ENCODE data around the gene SAMD1.

Gene SAMD1

DNA sequence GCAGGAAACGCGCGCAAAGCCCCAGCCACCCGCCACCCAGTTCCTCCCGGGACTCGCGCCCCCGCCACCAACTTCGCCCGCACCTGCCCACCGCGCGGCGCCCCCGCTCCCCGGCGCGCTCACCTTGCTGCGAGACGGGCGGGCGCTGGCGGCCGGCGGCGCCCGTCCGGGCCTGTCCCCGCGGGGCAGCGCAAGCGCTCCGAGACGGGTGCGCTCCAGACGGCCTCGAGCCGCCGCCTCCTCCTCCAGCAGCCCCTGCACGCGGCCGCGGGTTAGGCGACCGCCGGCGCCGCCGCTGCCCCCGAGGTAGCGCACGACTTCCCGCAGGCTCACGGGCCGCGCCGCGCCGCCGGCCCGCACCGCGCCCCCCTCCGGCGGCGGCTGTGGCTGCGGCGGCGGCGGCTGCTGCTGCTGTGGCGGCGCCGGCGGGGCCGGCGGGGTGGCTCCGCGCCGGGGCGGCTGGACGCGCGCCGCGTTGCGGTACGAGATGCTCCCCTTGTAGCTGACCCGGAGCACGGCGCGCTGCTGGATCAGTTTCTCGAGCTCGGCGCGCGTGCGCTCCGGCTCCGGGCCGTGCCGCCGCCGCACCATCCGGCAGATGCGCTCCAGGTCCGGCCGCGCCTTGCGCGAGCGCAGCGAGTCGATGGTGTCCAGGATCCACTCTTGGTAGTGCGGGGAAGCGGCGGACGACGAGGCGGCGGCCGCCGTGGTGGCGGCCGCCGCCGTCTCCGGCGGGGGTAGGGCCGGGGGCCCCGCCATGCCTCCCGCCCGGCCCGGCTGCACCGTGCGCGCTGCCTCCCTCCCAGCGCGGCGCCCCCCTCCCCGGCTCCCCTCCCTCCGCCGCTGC, 666 bp downstream of the SAMD1 start:
- peak in 1 of 2 donors; percentile 42 for DNase-seq (ENCODE audit: low read depth in 2 of 2)

- no peak for DNase-seq (ENCODE audit: low read depth in 2 of 2)
These were observed 1.2 kb downstream of the SAMD1 start for GRCh38 chr19:14089412-14089661.

DNA sequence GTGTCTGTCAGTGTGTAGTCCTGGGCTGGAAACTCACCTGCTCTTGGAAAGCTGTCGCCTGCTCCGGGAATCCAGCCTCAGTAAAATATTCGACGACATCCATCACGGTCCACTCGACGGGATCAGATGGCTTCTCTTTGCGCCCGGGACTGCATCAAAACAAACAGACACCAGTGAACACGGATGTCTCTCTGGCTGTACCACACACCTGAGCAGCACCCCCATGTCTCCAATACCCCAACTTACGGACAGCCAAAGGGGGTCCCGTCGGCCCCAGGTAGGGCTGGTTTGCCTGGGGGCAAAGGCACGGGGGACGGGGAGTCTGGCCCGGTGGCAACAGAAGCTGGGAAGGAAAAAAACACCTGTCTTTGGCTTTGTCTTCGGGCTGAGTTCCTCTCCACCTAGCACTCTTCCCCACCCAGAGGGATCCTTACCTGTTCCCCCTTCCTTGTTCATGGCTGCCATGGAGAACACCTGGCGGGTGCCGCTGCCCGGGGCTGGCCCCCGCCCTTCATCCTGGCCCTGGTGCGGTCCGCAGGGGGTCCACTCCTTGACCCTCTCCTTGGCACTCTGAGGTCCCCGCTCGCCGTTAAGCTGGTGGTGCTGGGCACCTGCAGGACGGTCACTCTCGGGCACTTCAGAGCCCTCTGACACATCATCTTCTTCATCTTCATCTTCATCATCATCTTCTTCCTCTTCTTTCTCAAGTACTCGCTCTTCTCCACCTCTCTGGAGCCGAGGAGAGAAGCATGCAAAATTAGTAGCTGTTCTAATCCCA, 1.7 kb downstream of the SAMD1 start:
- DNase-seq (ENCODE audit: low read depth in 2 of 2): no peak

DNA sequence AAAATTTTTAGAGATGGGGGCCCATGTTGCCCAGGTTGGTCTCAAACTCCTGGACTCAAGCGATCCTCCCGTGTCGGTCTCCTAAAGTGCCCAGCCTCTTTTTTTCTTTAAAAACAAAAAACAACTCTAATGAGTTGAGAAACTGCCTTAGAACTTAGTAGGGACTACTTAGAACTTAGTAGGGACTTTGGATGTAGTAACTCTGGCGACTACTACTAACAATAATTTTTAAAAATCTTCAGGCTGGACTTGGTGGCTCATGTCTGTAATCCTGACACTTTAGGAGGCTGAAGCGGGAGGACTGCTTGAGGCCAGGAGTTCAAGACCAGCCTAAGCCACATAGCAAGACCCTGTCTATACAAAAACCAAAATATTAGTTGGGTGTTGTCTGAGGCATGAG, 4.5 kb downstream of the SAMD1 start:
- no peak for DNase-seq (ENCODE audit: low read depth in 2 of 2)

DNA sequence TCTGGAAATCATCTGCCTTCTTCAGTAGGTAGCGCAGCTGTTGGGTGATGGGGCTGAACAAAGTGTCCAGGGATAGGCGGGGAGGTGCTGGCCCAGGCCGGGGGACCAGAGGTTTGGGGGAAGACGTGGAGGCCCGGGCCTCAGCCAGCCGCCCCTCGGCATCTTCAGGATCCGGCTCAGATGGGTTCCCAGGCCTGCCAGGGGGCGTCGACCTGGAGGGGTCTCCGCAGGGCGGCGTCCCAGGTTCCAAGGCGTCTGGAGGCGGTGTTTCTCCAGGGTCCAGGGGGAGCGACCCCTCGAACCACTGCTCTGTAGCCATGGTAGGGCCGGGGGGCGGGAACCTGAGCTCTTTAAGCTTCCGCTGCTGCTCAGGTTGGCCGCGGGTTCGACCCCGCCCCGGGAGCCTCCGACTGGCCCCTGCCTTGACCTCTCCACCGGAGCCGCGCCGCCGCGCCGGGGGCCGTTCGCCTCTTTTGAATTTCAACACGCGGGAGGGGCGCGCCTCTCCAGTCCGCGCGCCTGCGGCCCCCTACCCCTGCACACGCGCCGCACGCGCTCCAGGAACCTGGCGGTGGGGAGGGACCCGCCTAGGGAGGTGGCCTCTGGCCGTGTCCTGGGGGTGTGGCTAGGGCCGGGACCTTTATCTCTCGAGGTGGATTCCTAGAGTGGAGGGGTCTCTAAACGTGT, 5.1 kb downstream of the SAMD1 start, which contains the start of gene C19orf67:
TSS of gene C19orf67 (minus strand) at position 475 of the 687 bp plus-strand sequence. CDS start at position 319, 156 bp downstream.
- no peak for DNase-seq (ENCODE audit: low read depth in 2 of 2)

DNA sequence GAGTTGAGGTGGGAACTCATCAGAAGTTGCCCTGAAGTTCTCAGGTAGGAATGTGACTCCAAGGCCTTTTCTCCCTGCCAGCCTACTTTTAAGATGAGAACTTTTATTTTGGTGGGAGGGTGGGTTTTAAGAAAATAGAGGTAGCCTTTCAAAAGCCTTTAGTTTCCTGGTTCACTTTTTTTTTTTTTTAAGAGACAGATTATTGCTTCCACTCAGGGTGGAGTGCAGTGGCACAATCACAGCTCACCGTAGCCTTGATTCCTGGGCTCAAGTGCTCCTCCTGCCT, 7.9 kb downstream of the SAMD1 start:
- DNase-seq (ENCODE audit: low read depth in 2 of 2): no peak

DNA sequence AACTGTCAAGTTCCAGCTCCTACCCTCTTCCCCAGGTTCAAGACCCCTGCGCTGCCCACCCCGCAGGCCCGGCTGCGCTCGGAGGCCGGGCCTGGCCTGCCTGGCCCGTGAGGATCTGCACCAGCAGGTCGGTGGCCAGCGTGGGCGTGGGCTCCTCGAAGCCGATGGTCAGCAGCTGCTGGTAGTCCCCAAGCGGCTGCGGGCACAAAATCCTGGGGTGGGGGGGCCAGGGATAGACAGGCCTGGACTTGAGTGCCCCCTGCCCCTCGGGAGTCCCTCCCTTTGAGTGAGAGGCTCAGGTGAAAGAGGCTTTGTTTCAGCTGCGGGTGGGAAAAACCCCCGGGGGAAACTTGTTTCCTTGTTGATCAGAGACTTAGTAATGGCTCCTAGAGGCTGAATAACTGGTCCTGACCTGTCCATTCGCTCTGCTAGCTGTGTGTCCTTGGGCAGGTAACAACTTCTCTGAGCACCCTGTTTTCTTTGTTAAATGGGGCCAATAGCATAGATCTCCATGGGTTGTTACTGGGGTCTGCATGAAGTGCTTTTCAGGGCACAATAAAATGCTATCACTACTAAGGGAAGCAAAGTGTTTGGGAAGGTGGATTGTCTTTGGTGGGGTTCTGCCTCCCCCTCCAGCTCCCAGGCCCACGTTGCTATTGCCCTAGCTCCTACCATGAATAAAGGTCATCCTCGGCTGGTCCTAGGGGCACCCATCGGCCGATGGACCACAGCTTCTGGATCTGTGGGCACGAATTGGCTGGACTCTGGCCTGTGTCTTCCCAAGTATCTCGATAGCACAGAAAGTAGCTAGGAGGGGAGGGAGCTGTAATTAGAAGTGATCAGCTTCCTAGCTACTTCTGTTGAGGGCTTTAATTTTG, 8.5 kb downstream of the SAMD1 start:
- no peak for DNase-seq (ENCODE audit: low read depth in 2 of 2)

DNA sequence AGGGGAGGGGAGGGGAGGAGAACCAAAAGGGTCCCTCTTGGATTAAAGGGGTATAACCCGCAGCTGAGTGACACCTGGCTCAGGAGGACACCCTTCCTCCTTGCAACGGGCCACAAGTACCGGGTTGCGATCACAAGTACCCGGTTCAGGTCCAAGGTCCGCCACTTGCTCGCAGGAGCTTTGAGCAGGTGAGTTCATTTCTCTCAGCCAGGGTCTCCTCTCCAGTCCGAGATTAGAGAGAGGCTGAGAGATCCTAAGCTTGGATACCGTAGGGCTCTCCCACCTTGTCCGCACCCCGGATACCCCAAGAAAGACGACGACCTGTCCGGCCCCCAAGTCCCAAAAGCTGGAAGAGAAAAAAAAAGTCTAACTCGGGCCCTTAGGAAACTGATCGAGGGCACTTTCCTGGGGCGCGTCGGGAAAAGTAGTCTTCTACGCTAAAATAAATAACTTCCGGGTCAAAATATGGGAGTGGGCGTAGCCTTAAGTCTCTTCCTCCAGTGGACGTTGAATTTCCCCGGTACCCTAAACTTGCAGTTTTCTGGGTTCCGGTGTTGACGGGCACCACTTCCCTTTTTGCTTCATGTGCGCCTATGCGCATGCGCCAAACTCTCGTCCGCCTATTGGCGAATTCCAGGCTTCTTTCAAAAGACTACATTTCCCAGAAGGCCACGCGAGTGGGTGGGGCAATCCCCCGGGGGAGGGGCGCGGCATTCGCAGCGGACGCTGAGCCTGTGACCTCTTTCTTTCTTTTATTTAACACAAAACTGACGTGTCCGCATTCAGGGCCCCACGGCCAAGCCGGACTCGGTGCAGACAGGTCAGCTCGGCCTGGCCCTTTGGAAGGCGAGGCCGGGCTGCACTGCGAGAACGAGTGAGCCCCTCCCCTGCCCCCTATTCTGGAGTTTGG, 9.4 kb downstream of the SAMD1 start:
- DNase-seq (ENCODE audit: low read depth in 2 of 2): peak; percentile 97 to 100

DNA sequence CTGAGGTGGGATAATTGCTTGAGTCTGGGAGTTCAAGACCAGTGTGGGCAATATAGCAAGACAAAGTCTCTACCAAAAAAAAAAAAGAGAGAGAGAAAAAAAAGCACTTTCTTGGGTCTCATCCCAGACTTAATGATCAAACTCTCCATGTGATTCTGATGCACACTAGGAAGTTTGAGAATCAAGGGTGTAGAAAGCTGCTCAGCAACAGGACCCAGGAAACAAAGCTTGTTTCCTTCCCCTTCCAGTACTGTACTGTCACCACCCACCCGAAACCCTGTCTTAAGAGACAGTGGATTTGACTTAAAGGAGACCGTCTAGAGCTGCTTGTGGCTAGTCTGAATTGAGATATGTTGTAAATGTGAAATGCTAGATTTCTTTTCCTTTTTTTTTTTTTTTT, 12.1 kb downstream of the SAMD1 start:
- no peak for DNase-seq (ENCODE audit: low read depth in 2 of 2)

- no peak for DNase-seq (ENCODE audit: low read depth in 2 of 2)
These were observed 16.4 kb downstream of the SAMD1 start for GRCh38 chr19:14073925-14074838.

GRCh38 chr19:14073261-14073924, 17.2 kb downstream of the SAMD1 start:
- peak in 1 of 2 donors; percentile 69 for DNase-seq (ENCODE audit: low read depth in 2 of 2)

DNA sequence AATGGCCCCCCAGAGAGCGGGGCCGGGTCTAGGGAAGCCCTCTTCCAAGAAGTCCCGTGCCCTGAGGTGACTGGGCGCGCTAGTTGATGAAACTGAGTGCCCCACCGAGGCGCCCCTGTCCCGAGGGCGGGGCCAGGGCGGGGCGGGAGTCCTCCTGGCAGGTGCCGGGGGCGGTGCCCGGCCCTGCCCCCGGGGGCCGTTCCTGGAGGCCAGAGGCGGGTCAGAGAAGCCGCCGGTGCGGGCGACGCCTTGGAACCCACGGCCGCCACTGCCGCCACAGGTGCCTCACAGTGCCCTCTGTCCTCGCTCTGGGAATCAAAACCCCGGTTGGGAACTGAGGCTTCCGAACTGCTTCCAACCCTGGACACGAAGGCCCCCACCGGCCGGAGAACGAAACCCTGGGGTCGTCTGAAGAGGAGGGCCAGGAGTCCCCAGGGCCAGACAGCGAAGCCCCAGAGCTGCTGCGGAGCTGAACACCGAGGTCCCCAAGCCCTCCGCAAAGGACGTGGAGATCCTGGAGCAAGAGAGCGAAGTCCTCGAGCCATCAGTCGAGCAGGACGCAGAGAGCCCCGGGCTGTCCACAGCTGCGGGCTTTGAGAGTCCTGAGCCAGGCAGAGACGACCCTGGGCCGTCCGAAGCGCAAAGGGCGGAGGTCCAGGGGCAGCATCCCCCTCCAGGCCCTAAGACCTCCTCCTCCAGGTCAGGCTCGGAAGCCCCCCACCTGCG, 17.9 kb downstream of the SAMD1 start, which contains the start of gene MISP3:
TSS of gene MISP3 (plus strand) at position 252 of the 726 bp plus-strand sequence. CDS start 524 bp downstream, outside the sequence.
- peak in 1 of 2 donors; percentile 21 for DNase-seq (ENCODE audit: low read depth in 2 of 2)

DNA sequence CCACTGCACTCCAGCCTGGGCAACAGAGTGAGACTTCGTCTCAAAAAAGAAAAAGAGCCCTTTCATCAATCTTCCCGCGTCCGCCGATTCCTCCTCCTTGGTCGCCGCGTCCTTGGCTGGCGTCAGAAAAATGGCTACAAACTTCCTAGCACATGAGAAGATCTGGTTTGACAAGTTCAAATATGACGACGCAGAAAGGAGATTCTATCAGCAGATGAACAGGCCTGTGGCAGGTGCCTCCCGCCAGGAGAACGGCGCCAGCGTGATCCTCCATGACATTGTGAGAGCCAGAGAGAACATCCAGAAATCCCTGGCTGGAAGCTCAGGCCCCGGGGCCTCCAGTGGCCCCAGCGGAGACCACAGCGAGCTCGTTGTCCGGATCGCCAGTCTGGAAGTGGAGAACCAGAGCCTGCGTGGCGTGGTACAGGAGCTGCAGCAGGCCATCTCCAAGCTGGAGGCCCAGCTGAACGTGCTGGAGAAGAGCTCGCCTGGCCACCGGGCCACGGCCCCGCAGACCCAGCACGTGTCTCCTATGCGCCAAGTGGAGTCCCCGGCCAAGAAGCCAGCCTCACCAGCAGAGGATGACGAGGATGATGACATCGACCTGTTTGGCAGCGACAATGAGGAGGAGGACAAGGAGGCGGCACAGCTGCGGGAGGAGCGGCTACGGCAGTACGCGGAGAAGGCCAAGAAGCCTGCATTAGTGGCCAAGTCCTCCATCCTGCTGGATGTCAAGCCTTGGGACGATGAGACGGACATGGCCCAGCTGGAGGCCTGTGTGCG, 20.1 kb downstream of the SAMD1 start:
- DNase-seq (ENCODE audit: low read depth in 2 of 2): no peak

DNA sequence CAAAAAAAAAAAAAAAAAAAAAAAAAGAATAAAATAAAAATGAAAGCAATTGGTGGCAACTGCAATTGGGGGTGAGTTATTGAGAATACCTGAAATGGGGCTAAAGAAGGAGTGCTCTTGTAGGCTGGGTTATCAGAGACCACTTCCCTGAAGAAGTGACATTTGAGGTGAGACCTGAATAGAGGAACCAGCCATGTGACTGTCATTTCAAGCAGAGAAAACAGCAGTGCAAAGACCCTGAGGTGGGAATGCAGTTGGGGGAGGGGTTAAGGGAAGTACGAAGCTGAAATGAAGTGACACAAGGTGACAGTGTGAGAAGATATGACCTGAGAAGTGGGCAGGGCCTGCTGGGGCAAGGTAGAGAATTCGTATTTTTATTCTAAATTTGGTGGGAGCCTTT, 24.4 kb downstream of the SAMD1 start:
- no peak for DNase-seq (ENCODE audit: low read depth in 2 of 2)

DNA sequence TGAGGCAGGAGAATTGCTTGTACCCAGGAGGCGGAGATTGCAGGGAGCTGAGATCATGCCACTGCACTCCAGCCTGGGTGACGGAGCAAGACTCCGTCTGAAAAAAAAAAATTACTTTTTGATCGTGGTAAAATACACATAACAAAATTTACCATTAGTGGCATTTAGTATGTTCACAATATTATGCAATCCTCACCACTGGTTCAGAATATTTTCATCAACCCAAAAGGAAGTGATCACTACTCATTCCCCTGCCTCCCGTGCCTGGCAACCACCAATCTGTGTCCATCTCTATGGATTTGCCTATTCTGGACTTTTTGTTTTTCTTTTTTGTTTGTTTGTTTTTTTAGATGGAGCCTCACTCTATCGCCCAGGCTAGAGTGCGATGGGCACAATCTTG, 27.4 kb downstream of the SAMD1 start:
- DNase-seq (ENCODE audit: low read depth in 2 of 2): no peak

GRCh38 chr19:14062558-14062855, 28.0 kb downstream of the SAMD1 start:
- no peak for DNase-seq (ENCODE audit: low read depth in 2 of 2)

DNA sequence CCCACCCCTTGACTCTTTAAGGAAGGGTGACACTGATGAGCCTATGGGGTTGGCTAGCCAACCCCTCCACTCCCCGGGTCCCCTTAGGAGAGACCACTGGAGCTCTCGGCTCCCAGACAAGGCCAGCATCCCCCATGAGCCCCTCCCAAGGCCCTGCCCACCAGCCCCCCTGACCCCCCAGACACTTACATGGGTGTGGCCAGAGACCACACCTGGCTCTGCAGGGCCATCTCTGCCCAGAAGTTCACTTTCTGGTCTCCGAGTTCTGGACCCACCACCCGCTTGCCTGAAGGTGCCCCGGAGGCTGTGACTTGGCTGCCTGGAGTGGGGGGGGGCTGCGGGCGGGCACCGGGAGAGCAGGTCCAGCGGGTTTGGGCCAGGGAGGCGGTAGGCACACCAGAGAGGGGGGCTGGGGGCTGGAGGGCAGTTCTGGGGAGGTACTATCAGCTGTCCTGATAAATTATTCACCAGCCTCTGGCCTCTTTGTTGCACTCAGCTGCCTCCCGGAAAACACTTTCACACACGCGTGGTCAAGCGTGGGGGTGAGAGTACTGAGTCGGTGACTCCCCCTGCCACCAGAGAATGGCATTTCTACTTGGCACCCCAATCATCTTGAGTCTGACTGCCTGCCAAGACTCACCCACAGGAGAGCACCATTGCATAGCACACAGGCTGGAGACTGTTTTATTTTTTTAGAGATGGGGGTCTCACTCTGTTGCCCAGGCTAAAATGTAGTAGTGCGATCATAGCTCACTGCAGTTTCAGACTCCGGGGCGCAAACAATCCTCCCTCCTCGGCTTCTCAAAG, 28.6 kb downstream of the SAMD1 start, which contains the start of gene PALM3:
TSS of gene PALM3 (minus strand) at position 326 of the 807 bp plus-strand sequence. CDS start at position 230, 96 bp downstream.
- no peak for DNase-seq (ENCODE audit: low read depth in 2 of 2)

Data from stimulated activated CD8-positive, alpha-beta memory T cell treated with anti-CD3 and anti-CD28 coated beads, Interleukin-7, amount 100 ng/mL, for 4 hours (primary cell).